ENCODE measurements around the gene SP7. TPM values are rescaled to one million over a fixed set of nuclear protein-coding genes. Genes with fewer than 3 reads are reported as not detected.
"Not testable (repeated sequence)": the region's sequence is repeated elsewhere in the genome, so short reads cannot be mapped to it uniquely, and the experiment has no call there.

Gene SP7
- total RNA-seq, 3 donors from 2014 or later, result not detected

GRCh38 chr12:53376747-53377146, 40.6 kb upstream of the SP7 start:
- Histone ChIP-seq H3K9me3 (no peaks in the 10 kb centered on the region), H3K4me3 (no peak overlapping the region), H3K4me1 (peaks cover 11 to 12% of the 10 kb centered on the region in 2 donors), H3K27me3 (no peaks in the 10 kb centered on the region), H3K27ac (no peak overlapping the region), H3K36me3 (no peaks in the 10 kb centered on the region)
- intact Hi-C loops (cut with DNase I; ENCODE audit: low total_unique reads), result no loop called here
- no peak for TF ChIP-seq POLR2A (IDR thresholded peaks at IDR 0.05)
- no peak for TF ChIP-seq POLR2AphosphoS5 (IDR thresholded peaks at IDR 0.05)
- no peak for DNase-seq (ENCODE audit: low spot score in 2 of 2)

GRCh38 chr12:53374277-53374676, 38.1 kb upstream of the SP7 start:
- intact Hi-C loops (cut with DNase I; ENCODE audit: low total_unique reads); H3K27me3 ChIP-seq; DNase-seq (ENCODE audit: low spot score in 2 of 2); H3K9me3 ChIP-seq; H3K4me3 ChIP-seq; H3K36me3 ChIP-seq: not testable (repeated sequence)
- Histone ChIP-seq H3K4me1 (peaks cover 12 to 13% of the 10 kb centered on the region in 2 donors), H3K27ac (peak overlapping the region; percentile 59 to 64)

- intact Hi-C loops (cut with DNase I; ENCODE audit: low total_unique reads), result not testable (repeated sequence)
Observed at GRCh38 chr12:53373554-53374133, 37.5 kb upstream of the SP7 start.

GRCh38 chr12:53365245-53365904, 29.2 kb upstream of the SP7 start:
- Histone ChIP-seq H3K27me3 (no peaks in the 10 kb centered on the region), H3K9me3 (no peaks in the 10 kb centered on the region), H3K4me3 (no peak overlapping the region), H3K4me1 (peaks cover 0 to 1% of the 10 kb centered on the region in 2 donors), H3K36me3 (no peaks in the 10 kb centered on the region), H3K27ac (peak overlapping the region; percentile 26 to 40)
- intact Hi-C loops (cut with DNase I; ENCODE audit: low total_unique reads), result no loop called here
- no peak for DNase-seq (ENCODE audit: low spot score in 2 of 2)
- TF ChIP-seq POLR2A (IDR thresholded peaks at IDR 0.05), result no peak
- TF ChIP-seq CTCF (IDR thresholded peaks at IDR 0.05), result no peak
- no peak for TF ChIP-seq POLR2AphosphoS5 (IDR thresholded peaks at IDR 0.05)

More at GRCh38 chr12:53373554-53374133, 37.5 kb upstream of the SP7 start:
- not testable (repeated sequence) for H3K36me3 ChIP-seq; H3K9me3 ChIP-seq; DNase-seq (ENCODE audit: low spot score in 2 of 2); H3K27me3 ChIP-seq; H3K4me3 ChIP-seq
- H3K4me1 ChIP-seq, result peaks cover 9 to 13% of the 10 kb centered on the region in 2 donors
- peak overlapping the region; percentile 59 to 64 for H3K27ac ChIP-seq

- not testable (repeated sequence) for DNase-seq (ENCODE audit: low spot score in 2 of 2); H3K27ac ChIP-seq; H3K36me3 ChIP-seq; H3K4me1 ChIP-seq; H3K9me3 ChIP-seq; H3K27me3 ChIP-seq; H3K4me3 ChIP-seq
- intact Hi-C loops (cut with DNase I; ENCODE audit: low total_unique reads), result loop anchor here (5.0 kb wide), 1 partner anchor 551 kb away; no protein-coding TSS in a partner anchor
Observed at GRCh38 chr12:53361638-53362037, 25.5 kb upstream of the SP7 start.

GRCh38 chr12:53358836-53359419, 22.8 kb upstream of the SP7 start:
- no peaks in the 10 kb centered on the region for H3K27me3 ChIP-seq
- no peaks in the 10 kb centered on the region for H3K9me3 ChIP-seq
- H3K4me1 ChIP-seq, result no peaks in the 10 kb centered on the region
- H3K36me3 ChIP-seq, result no peaks in the 10 kb centered on the region
- no peak for DNase-seq (ENCODE audit: low spot score in 2 of 2)
- TF ChIP-seq CTCF (IDR thresholded peaks at IDR 0.05) (no peak), POLR2A (IDR thresholded peaks at IDR 0.05) (no peak), POLR2AphosphoS5 (IDR thresholded peaks at IDR 0.05) (no peak)
- intact Hi-C loops (cut with DNase I; ENCODE audit: low total_unique reads), result loop anchor here (5.0 kb wide), 1 partner anchor 63 kb away; the partner anchor contains the start of gene AMHR2
- no peak overlapping the region for H3K27ac ChIP-seq
- no peak overlapping the region for H3K4me3 ChIP-seq

- DNase-seq (ENCODE audit: low spot score in 2 of 2), result no peak
- Histone ChIP-seq H3K4me1 (no peaks in the 10 kb centered on the region), H3K36me3 (no peaks in the 10 kb centered on the region), H3K4me3 (no peak overlapping the region), H3K9me3 (no peaks in the 10 kb centered on the region), H3K27ac (no peak overlapping the region), H3K27me3 (no peaks in the 10 kb centered on the region)
- no peak for TF ChIP-seq POLR2A (IDR thresholded peaks at IDR 0.05)
- no peak for TF ChIP-seq CTCF (IDR thresholded peaks at IDR 0.05)
- TF ChIP-seq POLR2AphosphoS5 (IDR thresholded peaks at IDR 0.05), result no peak
- intact Hi-C loops (cut with DNase I; ENCODE audit: low total_unique reads), result loop anchor here (5.0 kb wide), 1 partner anchor 67 kb away; the partner anchor contains the start of gene AMHR2
Observed at GRCh38 chr12:53355121-53355520, 19.0 kb upstream of the SP7 start.

Measured in breast epithelium (tissue), 4 donors.